HG02610 (cell line): ENCODE data around the gene RAD50.
"Not testable (repeated sequence)": the region's sequence is repeated elsewhere in the genome, so short reads cannot be mapped to it uniquely, and the experiment has no call there.

ENCODE experiments used
- ATAC-seq: cut with Tn5 transposase; IDR thresholded peaks from one replicate; pipeline ENCODE4 v1.9.1; 2021; ENCODE audit warnings: mild to moderate bottlenecking, moderate library complexity; ENCODE audit not compliant: unreplicated experiment

Gene RAD50

GRCh38 chr5:132691755-132692631 lies 135.2 kb downstream of the RAD50 start:
- ATAC-seq, result not testable (repeated sequence)

- no peak for ATAC-seq
Measured at GRCh38 chr5:132692632-132692967, 135.8 kb downstream of the RAD50 start.
